Gastroesophageal sphincter (tissue), 3 donors: ENCODE measurements around the gene LAMA3.

Experiments used
- CTCF ChIP-seq, 4 experiments: fragments of 200-600 bp in 2 of 4; fragments of 450-650 bp in 2 of 4; sonication (generic) in 1 of 4; IDR thresholded peaks; one replicate each; pipeline ENCODE4 v1.5.1; 2017 to 2019; ENCODE audit warnings: antibody characterized with exemption in 4 of 4, mild to moderate bottlenecking in 2 of 4, moderate library complexity in 2 of 4
- EP300 ChIP-seq: sonication (generic); formaldehyde crosslinking; IDR thresholded peaks from one replicate; pipeline ENCODE4 v1.6.1; 2017; ENCODE audit warnings: antibody characterized with exemption, mild to moderate bottlenecking
- POLR2A ChIP-seq, 2 donors: fragments of 450-650 bp; IDR thresholded peaks; one replicate each; pipeline ENCODE4 v1.6.1; 2017; ENCODE audit warnings: antibody characterized with exemption in 2 of 2, mild to moderate bottlenecking in 2 of 2, moderate library complexity in 1 of 2
- POLR2AphosphoS5 ChIP-seq: sonication (generic); formaldehyde crosslinking; IDR thresholded peaks from one replicate; pipeline ENCODE4 v1.6.1; 2017; ENCODE audit warnings: antibody characterized with exemption

GRCh38 chr18:23977719-23978483, 288.6 kb downstream of the LAMA3 start:
- TF ChIP-seq CTCF (IDR thresholded peaks at IDR 0.05) (no peak), POLR2A (IDR thresholded peaks at IDR 0.05) (no peak), POLR2AphosphoS5 (no peak), EP300 (no peak)
